ENCODE measurements around the gene IDH3G. TPM values are rescaled to one million over a fixed set of nuclear protein-coding genes. Genes with fewer than 3 reads are reported as not detected.
"Not testable (repeated sequence)": the region's sequence is repeated elsewhere in the genome, so short reads cannot be mapped to it uniquely, and the experiment has no call there.

Gene IDH3G
- total RNA-seq, 1 experiment from 2014 or later = 43.2 TPM

DNA sequence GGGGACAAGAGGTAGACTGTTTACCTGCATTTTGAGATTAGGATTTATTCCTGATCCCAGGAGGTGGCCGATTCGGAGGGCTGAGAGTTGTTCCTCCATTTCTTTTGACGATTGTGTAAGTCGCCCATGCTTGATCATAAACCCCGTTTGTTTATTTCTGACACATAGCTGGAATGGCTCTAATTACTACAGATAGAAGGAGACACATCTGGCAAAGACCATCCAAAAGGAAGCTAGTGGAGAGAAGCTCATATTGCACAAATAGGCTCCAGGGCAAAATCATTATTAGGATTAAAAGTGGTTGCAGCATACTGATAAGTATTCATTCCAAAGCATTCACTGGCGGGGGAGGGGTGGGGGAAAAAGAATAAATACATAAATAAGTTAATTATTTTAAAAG is 47.2 kb downstream of the IDH3G start:
- not testable (repeated sequence) for H3K18ac ChIP-seq (ENCODE audit: insufficient read length, low read depth, low read length); H2AFZ ChIP-seq (ENCODE audit: low read length); H3K4me2 ChIP-seq (ENCODE audit: insufficient read depth, insufficient read length, low read length); H2BK5ac ChIP-seq (ENCODE audit: insufficient read length, low read length); DNase-seq; H3K27me3 ChIP-seq (ENCODE audit: insufficient read depth, low read length); H3K23me2 ChIP-seq (ENCODE audit: insufficient read length, low read depth, low read length, poor library complexity, severe bottlenecking); H2BK120ac ChIP-seq (ENCODE audit: low read depth, low read length, poor library complexity, severe bottlenecking); H4K5ac ChIP-seq (ENCODE audit: insufficient read length, low read depth, low read length); H3K4me1 Mint-ChIP-seq; H3K4ac ChIP-seq (ENCODE audit: low read depth, low read length); H3K79me1 ChIP-seq (ENCODE audit: insufficient read depth, low read depth, low read length, poor library complexity, severe bottlenecking); H3K14ac ChIP-seq (ENCODE audit: insufficient read depth, low read length); H2BK20ac ChIP-seq (ENCODE audit: low read depth, low read length, poor library complexity, severe bottlenecking); H3K27ac ChIP-seq (ENCODE audit: insufficient read length, low read depth, low read length); H3K56ac ChIP-seq (ENCODE audit: insufficient read length, low read depth, low read length); H4K8ac ChIP-seq (replicated peaks; ENCODE audit: insufficient read length, low read depth, low read length); H2BK12ac ChIP-seq (ENCODE audit: insufficient read length, low read depth, low read length); H3K79me2 ChIP-seq (ENCODE audit: insufficient read depth, low read length); H2BK15ac ChIP-seq (ENCODE audit: low read depth, low read length); H4K91ac ChIP-seq (ENCODE audit: insufficient read length, low read depth, low read length); H3K4me1 ChIP-seq (ENCODE audit: insufficient read depth, low read length); H3K9ac ChIP-seq (ENCODE audit: extremely low read depth, insufficient read length, low read length); H2AK5ac ChIP-seq (ENCODE audit: insufficient read length, low read length); H3K23ac ChIP-seq (ENCODE audit: insufficient read length, low read depth, low read length); H3K4me3 Mint-ChIP-seq; H3K27ac Mint-ChIP-seq; H3T11ph ChIP-seq (ENCODE audit: low read length); H4K20me1 ChIP-seq (ENCODE audit: control insufficient read depth, insufficient read depth, insufficient read length); H3K36me3 Mint-ChIP-seq (ENCODE audit: insufficient read depth in 1 of 3, low read depth in 3 of 3)
- peaks cover 64 to 79% of the 10 kb centered on the region in 2 experiments for H3K9me3 Mint-ChIP-seq
- WGBS (ENCODE audit: extremely low coverage, insufficient read length, low lambda C conversion rate) = no CpG with 5 or more reads among the region's 6 CpGs
- H3K27me3 Mint-ChIP-seq (ENCODE audit: low read depth) = peaks cover 16% of the 10 kb centered on the region
- H3K9me3 ChIP-seq (ENCODE audit: control insufficient read depth, low read depth, low read length) = peaks cover 24% of the 10 kb centered on the region

All from H9 (cell line).